Measurements from ENCODE around the gene NR2F6. TPM values are rescaled to one million over a fixed set of nuclear protein-coding genes. Genes with fewer than 3 reads are reported as not detected.

Gene NR2F6
- total and polyA plus RNA-seq, 2 of the 4 experiments (the other 2 are of a cell fraction), result 8.4 to 20.5 TPM

DNA sequence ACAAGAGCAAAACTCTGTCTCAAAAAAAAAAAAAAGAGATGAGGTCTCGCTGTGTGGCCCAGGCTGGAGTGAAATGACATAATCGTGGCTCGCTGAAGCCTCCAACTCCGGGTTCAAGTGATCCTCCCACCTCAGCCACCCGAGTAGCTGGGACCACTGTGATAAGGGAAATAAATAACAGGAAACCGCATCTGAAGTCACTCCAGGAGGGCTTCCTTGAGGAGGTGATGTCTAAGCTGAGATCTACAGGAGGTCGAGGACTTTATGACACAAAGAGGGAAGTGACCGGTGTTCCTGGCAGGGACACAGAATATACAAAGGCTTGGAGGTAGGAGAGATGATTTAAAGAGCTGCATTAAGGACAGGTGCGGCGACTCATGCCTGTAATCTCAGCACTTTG is 8.9 kb upstream of the NR2F6 start:
- 0 out of 2 replicates have a peak, but pooled peaks cover 2% of the 10 kb centered on the region for H3K9me1 ChIP-seq (ENCODE audit: insufficient read depth, low read length)
- H3K9me3 ChIP-seq (ENCODE audit: control insufficient read depth, insufficient read depth, low read length), result peaks cover 8% of the 10 kb centered on the region
- H3K56ac ChIP-seq (ENCODE audit: extremely low read depth, insufficient read depth, low read length), result no peak overlapping the region
- no peak overlapping the region for H2BK20ac ChIP-seq (ENCODE audit: low read depth, low read length)
- 78% methylated on average over 3 of the region's 10 CpGs; no CpG with 5 or more reads in 1 of the 2 experiments for WGBS, 2 experiments (ENCODE audit: extremely low coverage in 2 of 2, insufficient read length in 1 of 2)
- H3K4ac ChIP-seq (ENCODE audit: low read depth, low read length), result no peak overlapping the region
- H2AK5ac ChIP-seq (ENCODE audit: low read depth, low read length), result no peak overlapping the region
- H3K18ac ChIP-seq (ENCODE audit: low read depth, low read length), result no peak overlapping the region
- dilution Hi-C loops (cut with HindIII; ENCODE audit: low sequenced_read_pairs, unreplicated experiment) (no loop called here), intact Hi-C loops (cut with micrococcal nuclease) (no loop called here), in situ Hi-C loops (cut with MboI; ENCODE audit: low sequenced_read_pairs) (no loop called here)
- H3K36me3 ChIP-seq (ENCODE audit: control insufficient read depth, insufficient read depth, low read length), result no peaks in the 10 kb centered on the region
- no peak overlapping the region for H3K14ac ChIP-seq (replicated peaks; ENCODE audit: low read depth, low read length)
- no peaks in the 10 kb centered on the region for H4K20me1 ChIP-seq (ENCODE audit: insufficient read depth, low read length)
- no peak overlapping the region for H4K5ac ChIP-seq (ENCODE audit: low read depth, low read length)
- ChIA-PET CTCF (no interaction called here), POLR2A (ENCODE audit: unreplicated experiment) (no interaction called here)
- TF ChIP-seq MXI1 (IDR thresholded peaks at IDR 0.05; ENCODE audit: borderline replicate concordance, low read depth, low read length) (no peak), CTCF (conservative IDR thresholded peaks at IDR 0.05; ENCODE audit: low read depth, low read length) (no peak), POLR2A (IDR thresholded peaks at IDR 0.05; ENCODE audit: low read depth, low read length) (no peak), CEBPB (IDR thresholded peaks at IDR 0.05; ENCODE audit: low read depth, low read length) (no peak), BHLHE40 (IDR thresholded peaks at IDR 0.05; ENCODE audit: low read depth, low read length) (no peak)
- TF ChIP-seq, protein P1, sequence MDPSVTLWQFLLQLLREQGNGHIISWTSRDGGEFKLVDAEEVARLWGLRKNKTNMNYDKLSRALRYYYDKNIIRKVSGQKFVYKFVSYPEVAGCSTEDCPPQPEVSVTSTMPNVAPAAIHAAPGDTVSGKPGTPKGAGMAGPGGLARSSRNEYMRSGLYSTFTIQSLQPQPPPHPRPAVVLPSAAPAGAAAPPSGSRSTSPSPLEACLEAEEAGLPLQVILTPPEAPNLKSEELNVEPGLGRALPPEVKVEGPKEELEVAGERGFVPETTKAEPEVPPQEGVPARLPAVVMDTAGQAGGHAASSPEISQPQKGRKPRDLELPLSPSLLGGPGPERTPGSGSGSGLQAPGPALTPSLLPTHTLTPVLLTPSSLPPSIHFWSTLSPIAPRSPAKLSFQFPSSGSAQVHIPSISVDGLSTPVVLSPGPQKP (IDR thresholded peaks at IDR 0.05; ENCODE audit: borderline replicate concordance, low read depth, low read length), result no peak
- H3K27ac ChIP-seq (ENCODE audit: insufficient read depth, low read length), result no peak overlapping the region
- no TSS peak for BruUV-seq (replicated peaks)
- H2AFZ ChIP-seq (replicated peaks; ENCODE audit: low read length, poor library complexity), result no peak overlapping the region
- H2BK5ac ChIP-seq (ENCODE audit: low read depth, low read length, poor library complexity, severe bottlenecking), result no peak overlapping the region
- H3K9ac ChIP-seq (ENCODE audit: low read depth, low read length), result no peak overlapping the region
- no peak overlapping the region for H2AK9ac ChIP-seq (replicated peaks; ENCODE audit: low read depth, low read length, poor library complexity)
- no peak for ATAC-seq (ENCODE audit: low read depth)
- no peaks in the 10 kb centered on the region for H3K4me1 ChIP-seq (ENCODE audit: control insufficient read depth, insufficient read depth, low read length)
- DNase-seq, result no peak
- H3K4me3 ChIP-seq (ENCODE audit: insufficient read depth, low read depth, low read length), result no peak overlapping the region
- no peak overlapping the region for H4K8ac ChIP-seq (ENCODE audit: low read depth in 2 of 2, low read length in 2 of 2)
- H3K79me1 ChIP-seq (ENCODE audit: low read depth in 1 of 2, low read length in 2 of 2), result no peaks in the 10 kb centered on the region
- no peak overlapping the region for H2BK15ac ChIP-seq (ENCODE audit: low read depth, low read length)
- no peak overlapping the region for H3K4me2 ChIP-seq (ENCODE audit: low read depth, low read length)
- no peak overlapping the region for H2BK120ac ChIP-seq (ENCODE audit: low read depth, low read length)
- H3K23ac ChIP-seq (ENCODE audit: low read depth, low read length), result no peak overlapping the region
- H4K91ac ChIP-seq (ENCODE audit: insufficient read depth, low read depth, low read length), result no peak overlapping the region
- no peaks in the 10 kb centered on the region; the same call in 1 of the 2 replicates for H3K27me3 ChIP-seq (ENCODE audit: control insufficient read depth, insufficient read depth, low read length)

Measured in IMR-90 (cell line).